GM13977 (cell line): ENCODE measurements around the gene ZNF747.

ENCODE experiments used
- DNase-seq: peaks from one replicate; pipeline ENCODE4 v3.0.0; 2012; ENCODE audit warnings: low spot score
- in situ Hi-C: fragments of 300-500 bp; cut with MboI; formaldehyde crosslinking; loops from one replicate; pipeline ENCODE4 v1.12.0; 2022; ENCODE audit warnings: low sequenced_read_pairs, low pct_unique_long_range_greater_than_20kb, mixed read lengths, inconsistent platforms; ENCODE audit not compliant: unreplicated experiment
- TF ChIP-seq, protein P1 (sequence below): IDR thresholded peaks from 2 replicates; pipeline ENCODE4 v1.5.1; 2012; ENCODE audit warnings: mild to moderate bottlenecking, control low read depth; ENCODE audit not compliant: insufficient read depth; ENCODE audit errors: extremely low read depth, missing control alignments

Gene ZNF747

DNA sequence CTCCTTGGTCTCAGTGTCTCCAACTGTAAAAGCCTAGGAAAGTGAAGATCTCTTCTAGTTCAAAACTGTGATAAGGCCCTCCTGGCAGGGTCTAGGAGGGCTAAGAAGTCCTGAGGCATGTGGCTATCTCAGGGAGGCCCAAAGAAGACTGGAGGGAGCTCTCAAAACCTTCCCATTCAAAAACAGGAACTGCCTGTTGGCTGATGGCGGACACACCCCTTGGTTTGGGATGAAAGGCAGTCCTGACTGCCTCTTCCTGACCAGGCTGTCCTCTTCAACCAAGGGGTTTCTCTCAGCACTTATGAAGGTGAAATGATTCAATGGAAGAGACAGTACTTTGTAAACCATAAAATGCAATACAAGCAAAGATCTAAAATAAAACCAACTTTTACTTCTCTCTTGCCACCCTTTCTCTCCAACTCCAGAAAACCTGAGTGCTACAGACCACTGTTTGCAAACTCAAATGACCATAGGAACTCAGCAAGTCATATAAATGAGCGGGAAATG is 18.8 kb upstream of the ZNF747 start:
- no peak for DNase-seq
- in situ Hi-C loops: no loop called here
- TF ChIP-seq, protein P1, sequence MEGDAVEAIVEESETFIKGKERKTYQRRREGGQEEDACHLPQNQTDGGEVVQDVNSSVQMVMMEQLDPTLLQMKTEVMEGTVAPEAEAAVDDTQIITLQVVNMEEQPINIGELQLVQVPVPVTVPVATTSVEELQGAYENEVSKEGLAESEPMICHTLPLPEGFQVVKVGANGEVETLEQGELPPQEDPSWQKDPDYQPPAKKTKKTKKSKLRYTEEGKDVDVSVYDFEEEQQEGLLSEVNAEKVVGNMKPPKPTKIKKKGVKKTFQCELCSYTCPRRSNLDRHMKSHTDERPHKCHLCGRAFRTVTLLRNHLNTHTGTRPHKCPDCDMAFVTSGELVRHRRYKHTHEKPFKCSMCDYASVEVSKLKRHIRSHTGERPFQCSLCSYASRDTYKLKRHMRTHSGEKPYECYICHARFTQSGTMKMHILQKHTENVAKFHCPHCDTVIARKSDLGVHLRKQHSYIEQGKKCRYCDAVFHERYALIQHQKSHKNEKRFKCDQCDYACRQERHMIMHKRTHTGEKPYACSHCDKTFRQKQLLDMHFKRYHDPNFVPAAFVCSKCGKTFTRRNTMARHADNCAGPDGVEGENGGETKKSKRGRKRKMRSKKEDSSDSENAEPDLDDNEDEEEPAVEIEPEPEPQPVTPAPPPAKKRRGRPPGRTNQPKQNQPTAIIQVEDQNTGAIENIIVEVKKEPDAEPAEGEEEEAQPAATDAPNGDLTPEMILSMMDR: no peak

DNA sequence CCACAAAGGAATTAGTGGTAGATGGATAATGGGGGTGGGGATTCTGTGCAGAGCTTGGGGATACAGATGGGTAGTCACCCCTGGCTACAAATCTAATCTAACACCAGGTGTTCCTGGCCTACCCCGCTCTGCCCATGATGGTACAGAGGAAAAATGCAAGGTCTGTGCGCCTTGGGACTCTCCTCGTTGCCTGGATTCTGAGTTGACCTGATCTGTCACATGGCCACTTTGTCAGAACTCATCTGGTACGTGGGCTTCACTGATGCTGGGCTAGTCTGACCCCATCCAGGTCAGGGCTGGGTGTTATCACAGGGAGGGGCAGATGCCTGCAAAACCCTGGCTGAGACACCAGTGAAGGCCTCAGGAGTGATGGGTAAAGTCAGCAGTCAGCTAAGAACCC is 18.3 kb upstream of the ZNF747 start:
- no peak for DNase-seq
- TF ChIP-seq, protein P1: no peak
- in situ Hi-C loops: no loop called here

DNA sequence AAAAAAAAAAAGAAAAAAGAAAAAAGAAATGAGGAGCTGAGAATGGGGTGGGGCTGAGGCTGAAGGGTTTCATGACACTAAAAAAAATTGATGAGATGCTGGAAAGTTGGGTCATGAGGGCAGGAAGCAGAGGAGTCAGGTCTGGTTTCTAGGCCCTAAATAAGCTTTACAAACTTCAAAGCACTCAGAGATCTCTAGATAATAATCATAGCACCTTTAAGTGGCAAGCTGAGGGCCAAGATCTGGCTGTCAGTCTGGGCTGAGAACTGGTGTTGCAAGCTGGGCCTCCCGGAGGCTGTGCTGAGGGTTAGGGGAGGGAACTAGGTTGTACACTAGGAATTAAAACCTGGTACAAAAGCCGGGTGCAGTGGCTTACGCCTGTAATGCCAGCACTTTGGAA is 17.1 kb upstream of the ZNF747 start:
- peak; percentile 72 for DNase-seq
- TF ChIP-seq, protein P1: no peak
- in situ Hi-C loops: no loop called here

DNA sequence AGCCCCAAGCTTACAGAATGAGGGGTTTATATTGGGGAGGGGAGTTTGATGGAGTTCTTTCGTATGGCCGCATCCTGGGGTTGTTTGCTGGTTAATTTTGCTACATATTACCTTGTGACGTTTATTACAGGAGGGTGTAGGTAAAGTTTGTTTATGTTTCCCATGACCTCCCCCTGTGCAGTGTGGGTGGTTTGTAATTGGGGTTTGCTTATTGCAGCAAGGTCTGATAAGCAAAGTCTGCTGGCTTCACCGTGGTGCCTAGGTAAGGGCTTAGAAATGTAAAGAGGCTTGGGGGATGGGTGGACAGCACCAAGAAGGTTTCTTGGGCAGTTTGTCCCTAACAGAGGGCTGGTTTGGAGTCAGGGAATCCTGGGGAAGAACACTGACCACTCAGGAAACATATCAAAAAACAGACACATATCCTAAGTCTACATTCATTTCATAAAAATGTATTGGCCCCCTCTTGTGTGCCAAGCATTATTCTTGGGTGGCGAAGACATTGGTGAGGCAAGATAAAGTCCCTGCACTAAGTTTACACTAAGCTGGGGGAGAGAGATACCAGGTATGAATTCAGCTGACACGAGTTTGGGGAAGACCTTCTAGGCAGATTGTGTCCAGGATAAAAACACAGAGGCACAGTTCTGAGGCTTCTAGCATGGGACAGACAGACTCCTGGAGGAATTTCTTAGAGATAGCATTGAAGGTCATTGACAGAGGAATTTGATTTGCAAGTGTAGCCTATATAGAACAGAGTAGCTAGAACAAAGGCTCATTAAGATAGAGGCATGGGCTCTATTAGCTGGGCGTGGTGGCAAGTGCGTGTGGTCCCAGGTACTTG is 14.0 kb upstream of the ZNF747 start:
- TF ChIP-seq, protein P1: no peak
- in situ Hi-C loops: loop anchor here (25.0 kb wide), 1 partner anchor 89 kb away; no protein-coding TSS in a partner anchor
- DNase-seq: no peak

DNA sequence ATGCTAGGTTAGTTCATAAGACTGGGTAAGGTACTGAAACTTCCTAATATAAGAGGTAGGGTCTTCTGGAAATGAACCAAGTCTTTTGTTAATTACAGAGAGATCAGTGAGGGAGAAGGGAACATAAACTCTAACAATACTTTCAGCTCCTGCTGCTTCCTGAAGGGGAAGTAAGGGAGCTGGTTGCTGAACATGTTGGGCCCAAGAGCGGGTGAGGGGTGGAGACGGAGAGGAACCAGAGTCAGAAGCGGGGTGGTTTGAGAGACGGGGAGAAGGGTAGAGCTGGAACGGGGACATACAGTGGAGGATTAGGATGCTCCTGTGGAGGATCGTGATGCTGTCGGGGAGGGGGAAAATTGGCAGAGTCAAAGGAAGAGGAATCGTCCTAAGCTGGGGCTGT is 11.5 kb upstream of the ZNF747 start:
- in situ Hi-C loops: loop anchor here (25.0 kb wide), 1 partner anchor 91 kb away; no protein-coding TSS in a partner anchor
- no peak for DNase-seq
- TF ChIP-seq, protein P1: no peak

DNA sequence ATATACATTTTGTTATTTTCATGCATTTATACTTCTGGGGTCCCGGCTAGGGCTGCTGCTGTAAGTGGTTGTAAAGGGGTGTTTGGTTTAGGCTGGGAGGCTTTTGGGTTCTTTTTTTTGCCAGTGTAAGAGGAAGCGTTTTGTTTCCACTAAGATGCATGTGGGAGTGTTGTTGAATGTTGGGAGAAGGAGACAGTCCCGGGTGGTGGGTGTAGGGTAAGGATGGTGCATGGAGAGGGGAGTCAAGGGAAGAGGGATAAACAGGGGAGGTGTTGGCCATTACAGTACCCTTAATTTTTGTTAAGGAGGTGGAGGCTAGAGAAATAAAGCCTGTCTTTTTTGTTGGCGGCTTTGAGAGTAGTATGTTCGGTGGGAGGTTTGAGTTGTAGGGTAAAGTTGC is 8.4 kb upstream of the ZNF747 start:
- DNase-seq: no peak
- TF ChIP-seq, protein P1: no peak
- in situ Hi-C loops: loop anchor here (25.0 kb wide), 1 partner anchor 94 kb away; no protein-coding TSS in a partner anchor
